Posterior cingulate gyrus (tissue), 11 donors: Measurements from ENCODE around the gene HEXA.

Source experiments
- DNase-seq, 10 donors: peaks; one replicate each; pipeline versions ENCODE4 v3.0.0 to v3.0.0-alpha.2; 2020 to 2021; ENCODE audit warnings: mixed read lengths in 3 of 10
- intact Hi-C: fragments of 100-400 bp; cut with DNase I; formaldehyde crosslinking; loops from one replicate; pipeline ENCODE4 v1.15.1; 2023

Gene HEXA

GRCh38 chr15:72334842-72335241 is 41.0 kb downstream of the HEXA start:
- intact Hi-C loops, result no loop called here
- DNase-seq, result no peak

DNA sequence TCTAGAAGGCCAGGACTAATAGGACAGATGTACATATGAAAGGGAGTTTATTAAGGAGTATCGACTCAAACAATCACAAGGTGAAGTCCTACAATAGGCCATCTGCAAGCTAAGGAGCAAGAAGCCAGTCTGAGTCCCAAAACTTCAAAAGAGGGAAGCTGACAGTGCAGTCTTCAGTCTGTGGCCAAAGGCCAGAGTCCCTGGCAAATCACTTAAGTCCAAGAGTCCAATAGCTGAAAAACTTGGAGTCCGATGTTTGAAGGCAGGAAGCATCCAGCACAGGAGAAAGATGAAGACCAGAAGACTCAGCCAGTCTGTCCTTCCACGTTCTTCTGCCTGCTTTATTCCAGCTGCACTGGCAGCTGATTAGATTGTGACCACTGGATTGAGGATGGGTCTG is 44.8 kb downstream of the HEXA start:
- no peak for DNase-seq
- intact Hi-C loops, result no loop called here

DNA sequence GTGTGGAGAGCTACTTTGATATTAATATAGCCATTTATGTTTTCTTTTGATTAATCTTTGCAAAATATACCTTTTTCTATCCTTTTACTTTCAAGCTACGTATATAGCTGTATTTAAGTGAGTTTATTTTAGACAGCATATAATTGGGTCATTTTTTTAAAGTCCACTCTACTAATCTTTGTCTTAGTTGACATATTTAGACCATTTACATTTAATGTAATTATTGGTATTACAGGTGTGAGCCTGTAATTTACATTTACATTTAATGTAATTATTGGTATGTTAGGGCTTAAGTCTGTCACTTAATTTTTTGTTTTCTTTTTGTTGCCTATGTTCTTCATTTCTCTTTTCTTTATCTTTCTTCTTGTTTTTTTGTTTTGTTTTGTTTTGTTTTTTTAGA is 52.1 kb downstream of the HEXA start:
- no peak for DNase-seq
- intact Hi-C loops, result no loop called here

DNA sequence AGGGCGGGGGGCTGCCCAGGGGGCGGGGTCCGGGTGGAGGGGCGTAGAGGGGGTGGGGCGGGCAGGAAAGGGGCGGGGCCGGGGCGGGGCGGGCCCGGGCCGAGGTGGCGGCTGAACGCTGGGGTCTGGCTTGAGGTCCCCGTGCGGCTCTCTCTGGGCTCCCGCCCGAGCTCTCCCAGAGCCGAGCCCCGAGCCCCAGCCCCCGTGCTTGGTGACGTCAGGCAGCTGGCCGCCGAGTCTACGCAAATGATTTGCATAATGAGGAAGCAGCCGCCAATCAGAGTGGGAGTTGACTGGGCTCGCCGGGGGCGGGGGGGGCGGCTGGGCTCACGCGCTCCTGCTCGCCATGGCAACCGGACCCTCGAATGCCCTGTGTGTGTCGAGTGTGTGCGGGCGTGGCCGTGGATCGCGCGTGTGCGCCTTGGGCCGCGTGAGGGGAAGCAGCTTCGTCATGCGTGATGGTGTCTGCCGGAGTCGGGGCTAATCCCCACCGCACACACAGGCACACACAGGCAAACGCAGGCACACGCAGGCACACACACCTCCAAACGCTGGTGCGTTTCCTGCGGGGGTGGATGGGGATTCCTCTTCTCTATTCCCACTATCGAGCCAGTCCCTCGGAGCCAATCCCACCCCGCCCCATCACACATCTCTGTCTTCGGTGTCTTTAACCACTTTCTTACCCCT is 55.7 kb downstream of the HEXA start, which contains the start of gene CELF6:
Gene CELF6, minus strand, starts transcription at position 173 of the 687 bp plus-strand sequence. CDS start 283 bp downstream, outside the sequence.
- intact Hi-C loops, result no loop called here
- peak; percentile 61 to 98 (median 88) for DNase-seq

DNA sequence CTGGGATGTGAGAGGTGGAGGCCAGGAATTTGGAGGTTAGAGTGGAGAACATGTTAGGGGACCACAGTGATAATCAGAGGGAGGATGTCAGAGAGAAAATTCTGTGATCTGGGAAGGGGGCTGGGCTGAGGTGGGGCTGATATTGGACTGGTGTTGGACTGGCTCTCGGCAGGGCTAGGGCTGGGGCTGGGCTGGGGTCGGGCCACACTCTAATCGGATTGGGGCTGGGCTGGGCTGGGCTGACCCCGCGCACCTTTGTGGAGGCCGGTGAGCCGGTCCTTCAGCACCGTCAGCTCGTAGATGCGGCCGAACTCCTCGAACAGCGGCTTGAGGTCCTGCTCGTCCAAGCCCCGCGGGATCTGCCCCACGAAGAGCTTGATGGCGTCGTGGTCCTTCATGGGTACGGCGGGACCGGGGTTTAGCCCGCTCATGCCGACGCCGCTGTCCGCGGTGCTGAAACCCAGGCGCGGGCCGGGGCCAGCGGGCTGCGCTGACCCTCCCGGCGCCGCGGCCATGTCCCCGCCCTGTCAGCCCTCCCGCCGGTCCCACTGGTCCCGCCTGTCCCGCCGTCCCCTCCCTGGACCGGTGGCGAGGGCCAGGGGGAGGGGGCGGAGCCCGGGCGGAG is 56.3 kb downstream of the HEXA start:
- peak in 9 of 10 donors; percentile 22 to 91 (median 46) for DNase-seq
- intact Hi-C loops, result no loop called here

- no peak for DNase-seq
- intact Hi-C loops, result no loop called here
Measured at GRCh38 chr15:72318408-72318942, 57.3 kb downstream of the HEXA start.

- intact Hi-C loops, result no loop called here
- peak in 1 of 10 donors; percentile 64 for DNase-seq
Measured at GRCh38 chr15:72315706-72316370, 60.0 kb downstream of the HEXA start.

DNA sequence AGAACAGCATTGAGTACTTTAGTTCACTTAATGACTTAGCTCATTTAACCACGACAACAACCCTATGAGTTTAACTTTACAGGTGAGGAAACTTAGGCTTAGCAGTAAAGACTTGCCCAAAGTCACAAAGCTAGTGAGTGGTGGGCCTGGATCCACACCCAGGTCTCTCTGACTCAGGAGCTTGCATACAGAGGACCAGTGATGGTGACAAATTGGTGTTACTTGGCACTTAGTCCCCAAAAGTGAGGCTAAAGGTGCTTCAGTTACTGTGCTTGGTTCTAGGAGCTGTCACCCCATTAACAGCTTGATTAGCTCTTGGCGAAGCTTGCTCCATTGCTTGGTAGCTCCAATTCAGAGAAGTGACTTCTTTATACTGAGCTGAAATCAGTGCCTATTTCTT is 61.9 kb downstream of the HEXA start:
- intact Hi-C loops, result no loop called here
- no peak for DNase-seq

DNA sequence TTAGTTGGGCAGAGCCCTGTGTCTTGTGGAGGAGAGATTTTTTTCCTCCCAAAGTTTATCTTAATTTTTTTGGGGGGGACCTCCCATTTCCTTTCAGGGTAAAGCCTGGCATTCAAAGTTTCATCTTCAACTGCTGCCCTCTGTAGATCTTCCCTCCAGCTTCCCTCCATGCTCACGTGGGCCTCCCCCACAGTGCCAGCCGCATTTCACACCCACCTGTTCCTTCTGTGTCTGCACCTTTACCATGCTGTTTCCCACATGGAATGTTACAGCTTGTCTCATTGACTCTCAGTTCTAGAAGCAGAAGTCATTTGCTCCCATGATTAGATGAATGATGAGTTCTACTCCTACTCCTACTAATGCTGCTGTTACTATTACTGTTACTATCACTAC is 62.4 kb downstream of the HEXA start:
- peak in 1 of 10 donors; percentile 59 for DNase-seq
- intact Hi-C loops, result no loop called here

GRCh38 chr15:72312605-72313447 is 63.0 kb downstream of the HEXA start:
- peak; percentile 38 to 94 (median 67) for DNase-seq
- intact Hi-C loops, result no loop called here

DNA sequence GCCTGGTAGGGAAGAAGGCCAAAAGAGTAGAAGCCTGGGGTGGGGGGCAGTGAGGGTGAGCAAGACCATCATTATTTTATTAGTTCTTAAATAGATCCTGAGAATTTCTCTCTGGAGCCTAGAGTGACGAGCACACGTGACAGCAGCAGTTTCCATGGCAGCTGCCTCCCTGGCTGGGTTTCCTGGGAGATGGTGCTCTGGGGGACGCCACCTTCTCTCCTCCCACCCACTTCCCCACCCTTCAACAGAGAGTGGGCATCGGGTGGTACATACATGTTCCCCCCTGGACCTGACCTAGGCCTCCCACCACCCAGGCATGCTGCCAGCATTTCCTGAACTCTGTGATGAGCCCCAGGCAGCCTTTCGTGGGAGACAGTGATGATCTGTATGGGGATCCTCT is 68.8 kb downstream of the HEXA start:
- intact Hi-C loops, result no loop called here
- DNase-seq, result peak in 4 of 10 donors; percentile 11 to 82 (median 55)

GRCh38 chr15:72306211-72306785 is 69.5 kb downstream of the HEXA start:
- intact Hi-C loops, result no loop called here

DNA sequence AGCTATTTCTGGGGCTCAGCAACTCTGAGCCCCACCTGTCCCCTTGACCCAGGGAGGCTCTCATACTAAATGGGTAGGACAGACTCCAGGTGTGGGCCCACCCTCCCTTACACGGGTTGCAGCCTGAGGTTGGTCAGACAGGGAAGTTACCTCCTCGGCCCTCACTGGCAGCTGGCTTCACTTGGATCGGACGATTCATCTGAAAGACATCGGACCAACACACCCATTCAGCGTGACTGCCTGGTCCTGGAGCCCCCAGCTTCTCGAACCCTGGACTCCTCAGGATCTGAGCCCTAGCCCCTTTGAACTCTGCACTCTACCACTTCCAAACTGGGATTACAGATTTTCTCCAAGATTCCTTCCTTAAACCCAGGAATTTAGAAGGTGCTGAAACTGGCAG is 71.2 kb downstream of the HEXA start:
- peak in 1 of 10 donors; percentile 53 for DNase-seq
- intact Hi-C loops, result no loop called here

More at GRCh38 chr15:72306211-72306785, 69.5 kb downstream of the HEXA start:
- peak; percentile 29 to 93 (median 70) for DNase-seq

GRCh38 chr15:72302955-72303354 is 72.9 kb downstream of the HEXA start:
- no peak for DNase-seq
- intact Hi-C loops, result no loop called here
